ENCODE results near the gene SCYL1.

SCYL1 gene

GRCh38 chr11:65536412-65537295 lies 11.8 kb downstream of the SCYL1 start:
- no peak for DNase-seq (ENCODE audit: low read depth)

- DNase-seq (ENCODE audit: low read depth), result no peak
Observed at GRCh38 chr11:65537296-65537597, 12.4 kb downstream of the SCYL1 start.

- no peak for DNase-seq (ENCODE audit: low read depth)
Observed at GRCh38 chr11:65537620-65538231, 12.8 kb downstream of the SCYL1 start.

GRCh38 chr11:65538232-65538914 lies 13.5 kb downstream of the SCYL1 start:
- DNase-seq (ENCODE audit: low read depth), result no peak

- DNase-seq (ENCODE audit: low read depth), result no peak
Observed at GRCh38 chr11:65538915-65539743, 14.2 kb downstream of the SCYL1 start.

GRCh38 chr11:65539744-65540289 lies 14.9 kb downstream of the SCYL1 start:
- DNase-seq (ENCODE audit: low read depth), result no peak

- peak; percentile 79 for DNase-seq (ENCODE audit: low read depth)
Observed at GRCh38 chr11:65540290-65541092, 15.6 kb downstream of the SCYL1 start.

- no peak for DNase-seq (ENCODE audit: low read depth)
Observed at GRCh38 chr11:65541093-65541982, 16.5 kb downstream of the SCYL1 start.

- DNase-seq (ENCODE audit: low read depth), result no peak
Observed at GRCh38 chr11:65542738-65543390, 18.0 kb downstream of the SCYL1 start.

GRCh38 chr11:65545853-65546216 lies 21.0 kb downstream of the SCYL1 start:
- no peak for DNase-seq (ENCODE audit: low read depth)

- DNase-seq (ENCODE audit: low read depth), result peak; percentile 92
Observed at GRCh38 chr11:65546217-65546958, 21.5 kb downstream of the SCYL1 start.

GRCh38 chr11:65547446-65548125 lies 22.7 kb downstream of the SCYL1 start:
- DNase-seq (ENCODE audit: low read depth), result no peak

- no peak for DNase-seq (ENCODE audit: low read depth)
Observed at GRCh38 chr11:65548395-65548794, 23.5 kb downstream of the SCYL1 start.

- no peak for DNase-seq (ENCODE audit: low read depth)
Observed at GRCh38 chr11:65549096-65549495, 24.2 kb downstream of the SCYL1 start.

GRCh38 chr11:65551572-65552387 lies 26.9 kb downstream of the SCYL1 start:
- no peak for DNase-seq (ENCODE audit: low read depth)

- DNase-seq (ENCODE audit: low read depth), result no peak
Observed at GRCh38 chr11:65552388-65552951, 27.6 kb downstream of the SCYL1 start.
